Activated T-helper 1 cell treated with Interleukin-2 at 50 U/mL for 16 hours (primary cell): ENCODE results near the gene SPTLC2.

Source experiments
- DNase-seq: peaks from one replicate; pipeline ENCODE4 v3.0.0-alpha.2; 2020; ENCODE audit warnings: low read depth

SPTLC2 gene

GRCh38 chr14:77507762-77508161, 108.7 kb downstream of the SPTLC2 start:
- no peak for DNase-seq

- no peak for DNase-seq
Observed at GRCh38 chr14:77505031-77505430, 111.4 kb downstream of the SPTLC2 start.

- no peak for DNase-seq
Observed at GRCh38 chr14:77503138-77503537, 113.3 kb downstream of the SPTLC2 start.

- no peak for DNase-seq
Observed at GRCh38 chr14:77502109-77502782, 114.2 kb downstream of the SPTLC2 start.

- DNase-seq, result no peak
Observed at GRCh38 chr14:77498984-77499527, 117.4 kb downstream of the SPTLC2 start.

GRCh38 chr14:77498120-77498979, 118.1 kb downstream of the SPTLC2 start, which contains the start of gene ISM2:
Gene ISM2, minus strand, starts transcription at chr14:77498816. Its CDS starts 23 bp downstream, at chr14:77498793.
- DNase-seq, result no peak

- no peak for DNase-seq
Observed at GRCh38 chr14:77495334-77495733, 121.1 kb downstream of the SPTLC2 start.

GRCh38 chr14:77491056-77491455, 125.4 kb downstream of the SPTLC2 start:
- no peak for DNase-seq

- no peak for DNase-seq
Observed at GRCh38 chr14:77490347-77490986, 126.0 kb downstream of the SPTLC2 start.

GRCh38 chr14:77489041-77489440, 127.4 kb downstream of the SPTLC2 start:
- DNase-seq, result no peak

GRCh38 chr14:77488558-77488957, 127.9 kb downstream of the SPTLC2 start:
- DNase-seq, result no peak

- DNase-seq, result no peak
Observed at GRCh38 chr14:77485901-77486678, 130.3 kb downstream of the SPTLC2 start.

GRCh38 chr14:77485256-77485655, 131.2 kb downstream of the SPTLC2 start:
- DNase-seq, result no peak

GRCh38 chr14:77482422-77482821, 134.0 kb downstream of the SPTLC2 start:
- no peak for DNase-seq

- DNase-seq, result no peak
Observed at GRCh38 chr14:77478796-77479195, 137.6 kb downstream of the SPTLC2 start.

- no peak for DNase-seq
Observed at GRCh38 chr14:77478029-77478428, 138.4 kb downstream of the SPTLC2 start.

- no peak for DNase-seq
Observed at GRCh38 chr14:77475432-77476115, 140.9 kb downstream of the SPTLC2 start.

- DNase-seq, result no peak
Observed at GRCh38 chr14:77474479-77475177, 141.8 kb downstream of the SPTLC2 start.

GRCh38 chr14:77473921-77474320, 142.5 kb downstream of the SPTLC2 start:
- DNase-seq, result no peak

GRCh38 chr14:77470224-77470870, 146.1 kb downstream of the SPTLC2 start:
- no peak for DNase-seq
